Smooth muscle cell (in vitro differentiated cells): ENCODE data around the gene PTPRO. TPM values are rescaled to one million over a fixed set of nuclear protein-coding genes. Genes with fewer than 3 reads are reported as not detected.

Experiments used
- DNase-seq: peaks from one replicate; lab custom pipeline; 2025; ENCODE audit not compliant: unreplicated experiment; lab: John Stamatoyannopoulos, UW
- H2AFZ ChIP-seq: fragments of 200-600 bp; sonication (generic); 2 replicates; pipeline ENCODE4 v1.6.0; 2016; ENCODE audit warnings: antibody characterized with exemption, low read depth, mild to moderate bottlenecking
- H3F3A ChIP-seq: fragments of 200-600 bp; sonication (generic); 2 replicates; pipeline ENCODE4 v1.6.0; 2017; ENCODE audit warnings: antibody characterized with exemption, low read depth
- H3K27ac ChIP-seq: fragments of 200-600 bp; sonication (generic); 2 replicates; pipeline ENCODE4 v1.5.1; 2016; ENCODE audit warnings: low read depth, mild to moderate bottlenecking
- H3K27me3 ChIP-seq: fragments of 200-600 bp; sonication (generic); 2 replicates; pipeline ENCODE4 v1.6.1; 2016; ENCODE audit warnings: low read depth, mild to moderate bottlenecking
- H3K36me3 ChIP-seq: fragments of 200-600 bp; sonication (generic); 2 replicates; pipeline ENCODE4 v1.5.1; 2016; ENCODE audit warnings: low read depth
- H3K4me1 ChIP-seq: fragments of 200-600 bp; sonication (generic); 2 replicates; pipeline ENCODE4 v1.5.1; 2016; ENCODE audit warnings: low read depth
- H3K4me2 ChIP-seq: fragments of 200-600 bp; sonication (generic); 2 replicates; pipeline ENCODE4 v1.6.0; 2016; ENCODE audit warnings: mild to moderate bottlenecking
- H3K4me3 ChIP-seq: fragments of 200-600 bp; sonication (generic); 2 replicates; pipeline ENCODE4 v1.5.1; 2016; ENCODE audit warnings: mild to moderate bottlenecking
- H3K79me2 ChIP-seq: fragments of 200-600 bp; sonication (generic); 2 replicates; pipeline ENCODE4 v1.6.0; 2016; ENCODE audit warnings: low read depth, mild to moderate bottlenecking
- H3K9ac ChIP-seq: fragments of 200-600 bp; sonication (generic); 2 replicates; pipeline ENCODE4 v1.6.0; 2016; ENCODE audit warnings: low read depth
- H3K9me3 ChIP-seq: fragments of 200-600 bp; sonication (generic); replicated peaks from 2 replicates; pipeline ENCODE4 v1.5.1; 2016; ENCODE audit warnings: low read depth
- H4K20me1 ChIP-seq: fragments of 200-600 bp; sonication (generic); 2 replicates; pipeline ENCODE4 v1.6.0; 2016; ENCODE audit warnings: low read depth
- WGBS: methylation state at CpG from one replicate; pipeline ENCODE4 v1.1.7; 2016; ENCODE audit warnings: low lambda C conversion rate; 5-methylcytosine and 5-hydroxymethylcytosine counted together
- polyA plus RNA-seq: library from polyadenylated mRNA; unstranded; fragments of >200 nt; fragmentation: Nextera tagmentation; extraction: Ambion mirVana; gene quantifications from 2 replicates; pipeline ENCODE4 v1.2.1, GENCODE V29; 2016
- total RNA-seq: library from RNA; depleted of rRNA; stranded (reverse); fragments of >200 nt; gene quantifications from 2 replicates; pipeline ENCODE4 v1.2.3, GENCODE V29; 2014
- TF ChIP-seq, protein P1 (sequence below): fragments of 200-600 bp; sonication (generic); IDR thresholded peaks from 2 replicates; pipeline ENCODE4 v1.5.1; 2017; ENCODE audit warnings: borderline replicate concordance, mild to moderate bottlenecking, antibody characterized with exemption; ENCODE audit not compliant: insufficient read depth, poor library complexity, severe bottlenecking

The PTPRO gene
- total and polyA plus RNA-seq, 2 experiments from 2014 or later = not detected

- no peak for DNase-seq
- Histone ChIP-seq H3K9me3 (no peaks in the 10 kb centered on the region), H2AFZ (no peak overlapping the region), H3K4me3 (no peak overlapping the region), H3K4me1 (no peaks in the 10 kb centered on the region), H4K20me1 (no peaks in the 10 kb centered on the region), H3K27me3 (peaks cover 4% of the 10 kb centered on the region), H3K27ac (no peak overlapping the region), H3K36me3 (no peaks in the 10 kb centered on the region), H3K9ac (no peak overlapping the region), H3F3A (no peaks in the 10 kb centered on the region), H3K4me2 (no peak overlapping the region), H3K79me2 (no peaks in the 10 kb centered on the region)
- 93% methylated on average over 1 of the region's 1 CpG for WGBS
- TF ChIP-seq, protein P1, sequence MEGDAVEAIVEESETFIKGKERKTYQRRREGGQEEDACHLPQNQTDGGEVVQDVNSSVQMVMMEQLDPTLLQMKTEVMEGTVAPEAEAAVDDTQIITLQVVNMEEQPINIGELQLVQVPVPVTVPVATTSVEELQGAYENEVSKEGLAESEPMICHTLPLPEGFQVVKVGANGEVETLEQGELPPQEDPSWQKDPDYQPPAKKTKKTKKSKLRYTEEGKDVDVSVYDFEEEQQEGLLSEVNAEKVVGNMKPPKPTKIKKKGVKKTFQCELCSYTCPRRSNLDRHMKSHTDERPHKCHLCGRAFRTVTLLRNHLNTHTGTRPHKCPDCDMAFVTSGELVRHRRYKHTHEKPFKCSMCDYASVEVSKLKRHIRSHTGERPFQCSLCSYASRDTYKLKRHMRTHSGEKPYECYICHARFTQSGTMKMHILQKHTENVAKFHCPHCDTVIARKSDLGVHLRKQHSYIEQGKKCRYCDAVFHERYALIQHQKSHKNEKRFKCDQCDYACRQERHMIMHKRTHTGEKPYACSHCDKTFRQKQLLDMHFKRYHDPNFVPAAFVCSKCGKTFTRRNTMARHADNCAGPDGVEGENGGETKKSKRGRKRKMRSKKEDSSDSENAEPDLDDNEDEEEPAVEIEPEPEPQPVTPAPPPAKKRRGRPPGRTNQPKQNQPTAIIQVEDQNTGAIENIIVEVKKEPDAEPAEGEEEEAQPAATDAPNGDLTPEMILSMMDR = no peak
Measured at GRCh38 chr12:15546102-15546701, 223.9 kb downstream of the PTPRO start.

- no peak overlapping the region for H3K9ac ChIP-seq
- no peak overlapping the region for H3K27ac ChIP-seq
- H3K79me2 ChIP-seq = no peaks in the 10 kb centered on the region
- H2AFZ ChIP-seq = no peak overlapping the region
- DNase-seq = no peak
- no peak overlapping the region for H3K4me2 ChIP-seq
- TF ChIP-seq, protein P1 = no peak
- H3F3A ChIP-seq = no peaks in the 10 kb centered on the region
- H3K27me3 ChIP-seq = peaks cover 4% of the 10 kb centered on the region
- no peaks in the 10 kb centered on the region for H4K20me1 ChIP-seq
- H3K36me3 ChIP-seq = no peaks in the 10 kb centered on the region
- no peaks in the 10 kb centered on the region for H3K4me1 ChIP-seq
- no peaks in the 10 kb centered on the region for H3K9me3 ChIP-seq
- no peak overlapping the region for H3K4me3 ChIP-seq
- 95% methylated on average over 5 of the region's 5 CpGs for WGBS
Measured at GRCh38 chr12:15547063-15547462, 224.8 kb downstream of the PTPRO start.

GRCh38 chr12:15547691-15548090 lies 225.4 kb downstream of the PTPRO start:
- Histone ChIP-seq H3K9me3 (no peaks in the 10 kb centered on the region), H2AFZ (no peak overlapping the region), H3K4me2 (no peak overlapping the region), H3K79me2 (no peaks in the 10 kb centered on the region), H3K4me1 (no peaks in the 10 kb centered on the region), H3K36me3 (no peaks in the 10 kb centered on the region), H3K27ac (no peak overlapping the region), H4K20me1 (no peaks in the 10 kb centered on the region), H3F3A (no peaks in the 10 kb centered on the region), H3K9ac (no peak overlapping the region), H3K4me3 (no peak overlapping the region), H3K27me3 (peaks cover 4% of the 10 kb centered on the region)
- TF ChIP-seq, protein P1 = no peak
- no peak for DNase-seq
- WGBS = 100% methylated on average over 1 of the region's 1 CpG

- Histone ChIP-seq H3K9ac (no peak overlapping the region), H3K27ac (no peak overlapping the region), H3K79me2 (no peaks in the 10 kb centered on the region), H2AFZ (no peak overlapping the region), H3K4me1 (no peaks in the 10 kb centered on the region), H4K20me1 (no peaks in the 10 kb centered on the region), H3K9me3 (no peaks in the 10 kb centered on the region), H3K4me2 (no peak overlapping the region), H3K36me3 (no peaks in the 10 kb centered on the region), H3K27me3 (no peaks in the 10 kb centered on the region), H3K4me3 (no peak overlapping the region), H3F3A (no peaks in the 10 kb centered on the region)
- DNase-seq = no peak
- TF ChIP-seq, protein P1 = no peak
- 80% methylated on average over 4 of the region's 4 CpGs for WGBS
Measured at GRCh38 chr12:15550793-15551192, 228.5 kb downstream of the PTPRO start.
